SJSA1 (cell line): ENCODE data around the gene RPL34. TPM values are rescaled to one million over a fixed set of nuclear protein-coding genes. Genes with fewer than 3 reads are reported as not detected.
A peak's percentile ranks its signal among the peaks of the same experiment; 100 is the strongest.

Experiments
- DNase-seq, 2 experiments: peaks; one replicate each; pipeline ENCODE4 v3.0.0-alpha.2; 2015 to 2020; ENCODE audit warnings: low spot score in 2 of 2, low read depth in 1 of 2
- H3K27ac ChIP-seq: fragments of 250-450 bp; sonication (Bioruptor Pico); 2 replicates; pipeline ENCODE4 v1.5.1; 2020; ENCODE audit warnings: mild to moderate bottlenecking, moderate library complexity
- H3K27me3 ChIP-seq: fragments of 250-450 bp; sonication (Bioruptor Pico); replicated peaks from 2 replicates; pipeline ENCODE4 v1.5.1; 2020; ENCODE audit warnings: mild to moderate bottlenecking, moderate library complexity
- H3K36me3 ChIP-seq: fragments of 250-450 bp; sonication (Bioruptor Pico); 2 replicates; pipeline ENCODE4 v1.5.1; 2020; ENCODE audit warnings: mild to moderate bottlenecking
- H3K4me1 ChIP-seq: fragments of 250-450 bp; sonication (Bioruptor Pico); replicated peaks from 2 replicates; pipeline ENCODE4 v1.6.1; 2021; ENCODE audit warnings: mild to moderate bottlenecking
- H3K4me3 ChIP-seq: fragments of 250-450 bp; sonication (Bioruptor Pico); 2 replicates; pipeline ENCODE4 v1.5.1; 2020; ENCODE audit warnings: mild to moderate bottlenecking
- H3K9me3 ChIP-seq: fragments of 250-450 bp; sonication (Bioruptor Pico); replicated peaks from 2 replicates; pipeline ENCODE4 v1.5.1; 2020; ENCODE audit warnings: mild to moderate bottlenecking
- total RNA-seq: library from RNA; depleted of rRNA; stranded (reverse); fragments of >200 nt; shearing (Covaris generic); gene quantifications from 2 replicates; pipeline ENCODE4 v1.2.3, GENCODE V29; 2014; rRNA removed

Gene RPL34
- total RNA-seq, 1 experiment from 2014 or later, result 673 TPM

- no peak for DNase-seq
- no peaks in the 10 kb centered on the region for H3K9me3 ChIP-seq
- H3K27ac ChIP-seq, result no peak overlapping the region
- H3K4me1 ChIP-seq, result no peaks in the 10 kb centered on the region
- H3K27me3 ChIP-seq, result no peaks in the 10 kb centered on the region
- no peak overlapping the region for H3K4me3 ChIP-seq
- H3K36me3 ChIP-seq, result peaks cover 13% of the 10 kb centered on the region
Observed at GRCh38 chr4:108637856-108638255, 17.5 kb downstream of the RPL34 start.

DNA sequence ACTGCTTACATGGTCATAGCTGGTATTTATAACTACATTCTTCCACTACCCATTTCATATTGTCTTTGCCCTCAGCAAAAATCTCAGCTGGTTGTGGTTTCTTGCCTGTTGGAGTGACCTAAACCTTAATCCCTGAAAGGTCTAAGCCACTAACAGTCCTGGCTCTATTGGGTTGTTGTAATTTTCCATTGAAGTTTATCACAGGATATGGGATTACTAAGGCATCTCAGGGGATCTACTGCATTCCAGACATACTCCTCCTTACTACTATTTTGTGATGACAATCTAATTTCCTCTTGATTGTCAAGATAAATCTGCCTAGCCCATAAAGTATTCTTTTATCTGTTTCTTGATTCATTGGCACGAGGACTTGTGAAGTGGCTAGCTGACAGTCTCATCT is 23.9 kb downstream of the RPL34 start:
- H3K36me3 ChIP-seq, result no peaks in the 10 kb centered on the region
- H3K4me1 ChIP-seq, result peaks cover 19% of the 10 kb centered on the region
- H3K27me3 ChIP-seq, result no peaks in the 10 kb centered on the region
- no peaks in the 10 kb centered on the region for H3K9me3 ChIP-seq
- H3K27ac ChIP-seq, result peak overlapping the region; percentile 74
- DNase-seq, result peak; percentile 59 to 84
- no peak overlapping the region for H3K4me3 ChIP-seq

- H3K4me3 ChIP-seq, result no peak overlapping the region
- H3K9me3 ChIP-seq, result no peaks in the 10 kb centered on the region
- no peak overlapping the region for H3K27ac ChIP-seq
- H3K27me3 ChIP-seq, result no peaks in the 10 kb centered on the region
- no peak for DNase-seq
- peaks cover 4% of the 10 kb centered on the region; the same call in 1 of the 2 replicates for H3K36me3 ChIP-seq
- H3K4me1 ChIP-seq, result peaks cover 24% of the 10 kb centered on the region
Observed at GRCh38 chr4:108646706-108647105, 26.3 kb downstream of the RPL34 start.

DNA sequence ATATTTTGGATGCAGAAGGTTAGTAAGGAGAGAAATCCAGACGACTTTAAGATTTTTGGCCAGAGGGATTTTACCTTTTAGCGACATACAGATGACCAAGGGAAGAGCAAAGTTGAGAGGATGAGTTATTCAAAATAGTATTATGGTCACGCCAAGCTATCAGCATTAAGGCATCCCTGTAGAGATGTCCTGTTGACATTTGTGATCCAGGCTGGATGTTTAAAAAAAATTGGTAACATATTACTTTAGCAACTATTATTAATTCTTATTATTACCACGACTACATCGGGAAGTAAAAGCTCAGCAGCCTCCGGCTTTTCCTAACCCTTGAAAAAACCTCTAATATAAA is 29.5 kb downstream of the RPL34 start:
- no peak for DNase-seq
- Histone ChIP-seq H3K4me1 (peaks cover 7% of the 10 kb centered on the region), H3K4me3 (peak overlapping the region; percentile 67), H3K36me3 (peaks cover 24% of the 10 kb centered on the region), H3K27me3 (no peaks in the 10 kb centered on the region), H3K9me3 (no peaks in the 10 kb centered on the region), H3K27ac (peak overlapping the region; percentile 97)

GRCh38 chr4:108650212-108651013 is 30.0 kb downstream of the RPL34 start, which contains the start of gene OSTC:
Gene OSTC, plus strand, starts transcription at chr4:108650599. Its CDS starts 57 bp downstream, at chr4:108650656.
- peak within 1 kb of the TSS; percentile 67 for H3K4me3 ChIP-seq
- H3K27ac ChIP-seq, result peak within 1 kb of the TSS; percentile 97
- peaks cover 28% of the 10 kb centered on the region for H3K36me3 ChIP-seq
- no peaks in the 10 kb centered on the region for H3K9me3 ChIP-seq
- no peaks in the 10 kb centered on the region for H3K27me3 ChIP-seq
- H3K4me1 ChIP-seq, result peaks cover 5% of the 10 kb centered on the region
- peak; percentile 96 for DNase-seq

- peaks cover 36% of the 10 kb centered on the region for H3K36me3 ChIP-seq
- H3K27me3 ChIP-seq, result no peaks in the 10 kb centered on the region
- H3K27ac ChIP-seq, result peak overlapping the region; percentile 97
- peak in 1 of 2 experiments; percentile 32 for DNase-seq
- H3K4me1 ChIP-seq, result peaks cover 5% of the 10 kb centered on the region
- no peaks in the 10 kb centered on the region for H3K9me3 ChIP-seq
- peak overlapping the region; percentile 67 for H3K4me3 ChIP-seq
Observed at GRCh38 chr4:108651014-108651791, 30.8 kb downstream of the RPL34 start.

GRCh38 chr4:108662629-108663028 is 42.3 kb downstream of the RPL34 start:
- Histone ChIP-seq H3K9me3 (no peaks in the 10 kb centered on the region), H3K27me3 (no peaks in the 10 kb centered on the region), H3K4me1 (no peaks in the 10 kb centered on the region), H3K4me3 (no peak overlapping the region), H3K36me3 (peaks cover 80% of the 10 kb centered on the region), H3K27ac (no peak overlapping the region)
- no peak for DNase-seq

GRCh38 chr4:108674356-108674977 is 54.1 kb downstream of the RPL34 start:
- peaks cover 21% of the 10 kb centered on the region for H3K36me3 ChIP-seq
- H3K9me3 ChIP-seq, result no peaks in the 10 kb centered on the region
- no peaks in the 10 kb centered on the region for H3K27me3 ChIP-seq
- no peak overlapping the region for H3K27ac ChIP-seq
- no peak overlapping the region for H3K4me3 ChIP-seq
- no peak for DNase-seq
- no peaks in the 10 kb centered on the region for H3K4me1 ChIP-seq

Other genes starting within 250 kb of the RPL34 start
- 266 and 503 TPM in 2 replicates for gene OSTC, start 30.0 kb downstream of the RPL34 start, total RNA-seq
- gene ETNPPL, start 142.5 kb downstream of the RPL34 start, total RNA-seq, result not detected in 2 replicates